Measurements from ENCODE around the gene CPTP. TPM values are rescaled to one million over a fixed set of nuclear protein-coding genes. Genes with fewer than 3 reads are reported as not detected.
A peak's percentile ranks its signal among the peaks of the same experiment; 100 is the strongest.

The CPTP gene
- total and polyA plus RNA-seq, 10 of the 15 experiments (the other 5 are each of a cell fraction or from before 2014, with no cell fraction given) = 0.06 to 24.3 (median 10.0) TPM

GRCh38 chr1:1324524-1325287 lies at the start of gene CPTP, which contains the start of gene INTS11 (continued):
- TF ChIP-seq ZSCAN29 (IDR thresholded peaks at IDR 0.05) (no peak), SP1 (IDR thresholded peaks at IDR 0.05; ENCODE audit: low read depth, low read length) (peak; percentile 50), POU2F2 (IDR thresholded peaks at IDR 0.05; ENCODE audit: borderline replicate concordance, low read depth, low read length) (no peak), EED (IDR thresholded peaks at IDR 0.05; ENCODE audit: low read depth) (no peak), SMARCA5 (IDR thresholded peaks at IDR 0.05) (no peak), TCF12 (IDR thresholded peaks at IDR 0.05; ENCODE audit: low read depth, low read length) (0 out of 2 replicates have a peak, but pooled peaks have one; percentile 5), SRF (IDR thresholded peaks at IDR 0.05; ENCODE audit: low read depth in 2 of 2, low read length in 2 of 2) (no peak), EGR1 (IDR thresholded peaks at IDR 0.05; ENCODE audit: borderline replicate concordance in 1 of 2, low read depth in 2 of 2, low read length in 2 of 2) (peak in 1 of 2 experiments; percentile 42; a peak in 1 of 3 replicates), SIX5 (IDR thresholded peaks at IDR 0.05; ENCODE audit: low read depth, low read length, severe bottlenecking) (no peak), ZNF687 (IDR thresholded peaks at IDR 0.05) (0 out of 2 replicates have a peak, but pooled peaks have one; percentile 36), MEF2B (IDR thresholded peaks at IDR 0.05; ENCODE audit: partially characterized antibody, poor library complexity, severe bottlenecking) (no peak), SREBF1 (IDR thresholded peaks at IDR 0.05; ENCODE audit: low read length) (no peak), POLR2AphosphoS5 (IDR thresholded peaks at IDR 0.05; ENCODE audit: low read length) (peak; percentile 74; the same call in 1 of the 2 replicates), KDM1A (IDR thresholded peaks at IDR 0.05; ENCODE audit: borderline replicate concordance) (no peak), PAX5 (IDR thresholded peaks at IDR 0.05; ENCODE audit: borderline replicate concordance, low read depth, low read length) (no peak), SUPT20H (IDR thresholded peaks at IDR 0.05; ENCODE audit: borderline replicate concordance, control insufficient read depth, low read depth, low read length) (no peak), POLR2A (IDR thresholded peaks at IDR 0.05; ENCODE audit: low read depth, low read length) (peak; percentile 92), SIN3A (IDR thresholded peaks at IDR 0.05; ENCODE audit: low read depth, low read length) (no peak; the same call in 1 of the 2 replicates)
- TF ChIP-seq, protein P1, sequence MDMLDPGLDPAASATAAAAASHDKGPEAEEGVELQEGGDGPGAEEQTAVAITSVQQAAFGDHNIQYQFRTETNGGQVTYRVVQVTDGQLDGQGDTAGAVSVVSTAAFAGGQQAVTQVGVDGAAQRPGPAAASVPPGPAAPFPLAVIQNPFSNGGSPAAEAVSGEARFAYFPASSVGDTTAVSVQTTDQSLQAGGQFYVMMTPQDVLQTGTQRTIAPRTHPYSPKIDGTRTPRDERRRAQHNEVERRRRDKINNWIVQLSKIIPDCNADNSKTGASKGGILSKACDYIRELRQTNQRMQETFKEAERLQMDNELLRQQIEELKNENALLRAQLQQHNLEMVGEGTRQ (IDR thresholded peaks at IDR 0.05; ENCODE audit: borderline replicate concordance, low read depth, low read length) = no peak
- TF ChIP-seq, protein P2, sequence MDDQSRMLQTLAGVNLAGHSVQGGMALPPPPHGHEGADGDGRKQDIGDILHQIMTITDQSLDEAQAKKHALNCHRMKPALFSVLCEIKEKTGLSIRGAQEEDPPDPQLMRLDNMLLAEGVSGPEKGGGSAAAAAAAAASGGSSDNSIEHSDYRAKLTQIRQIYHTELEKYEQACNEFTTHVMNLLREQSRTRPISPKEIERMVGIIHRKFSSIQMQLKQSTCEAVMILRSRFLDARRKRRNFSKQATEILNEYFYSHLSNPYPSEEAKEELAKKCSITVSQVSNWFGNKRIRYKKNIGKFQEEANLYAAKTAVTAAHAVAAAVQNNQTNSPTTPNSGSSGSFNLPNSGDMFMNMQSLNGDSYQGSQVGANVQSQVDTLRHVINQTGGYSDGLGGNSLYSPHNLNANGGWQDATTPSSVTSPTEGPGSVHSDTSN (IDR thresholded peaks at IDR 0.05; ENCODE audit: insufficient replicate concordance, low read depth, low read length) = no peak
- TF ChIP-seq, protein P3, sequence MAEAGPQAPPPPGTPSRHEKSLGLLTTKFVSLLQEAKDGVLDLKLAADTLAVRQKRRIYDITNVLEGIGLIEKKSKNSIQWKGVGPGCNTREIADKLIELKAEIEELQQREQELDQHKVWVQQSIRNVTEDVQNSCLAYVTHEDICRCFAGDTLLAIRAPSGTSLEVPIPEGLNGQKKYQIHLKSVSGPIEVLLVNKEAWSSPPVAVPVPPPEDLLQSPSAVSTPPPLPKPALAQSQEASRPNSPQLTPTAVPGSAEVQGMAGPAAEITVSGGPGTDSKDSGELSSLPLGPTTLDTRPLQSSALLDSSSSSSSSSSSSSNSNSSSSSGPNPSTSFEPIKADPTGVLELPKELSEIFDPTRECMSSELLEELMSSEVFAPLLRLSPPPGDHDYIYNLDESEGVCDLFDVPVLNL (IDR thresholded peaks at IDR 0.05; ENCODE audit: low read depth, low read length) = no peak
- TF ChIP-seq, protein P4, sequence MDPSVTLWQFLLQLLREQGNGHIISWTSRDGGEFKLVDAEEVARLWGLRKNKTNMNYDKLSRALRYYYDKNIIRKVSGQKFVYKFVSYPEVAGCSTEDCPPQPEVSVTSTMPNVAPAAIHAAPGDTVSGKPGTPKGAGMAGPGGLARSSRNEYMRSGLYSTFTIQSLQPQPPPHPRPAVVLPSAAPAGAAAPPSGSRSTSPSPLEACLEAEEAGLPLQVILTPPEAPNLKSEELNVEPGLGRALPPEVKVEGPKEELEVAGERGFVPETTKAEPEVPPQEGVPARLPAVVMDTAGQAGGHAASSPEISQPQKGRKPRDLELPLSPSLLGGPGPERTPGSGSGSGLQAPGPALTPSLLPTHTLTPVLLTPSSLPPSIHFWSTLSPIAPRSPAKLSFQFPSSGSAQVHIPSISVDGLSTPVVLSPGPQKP (IDR thresholded peaks at IDR 0.05; ENCODE audit: low read depth, low read length) = peak; percentile 66

Measured in GM12878 (cell line).